Measurements from ENCODE around the gene AMBRA1. TPM values are rescaled to one million over a fixed set of nuclear protein-coding genes. Genes with fewer than 3 reads are reported as not detected.

Gene AMBRA1
- total and polyA plus RNA-seq, 11 donors: 5.6 to 23.5 (median 16.2) TPM

- no peak for ATAC-seq
- intact Hi-C loops (cut with DNase I): no loop called here
- no peak overlapping the region for H3K27ac ChIP-seq
- no peak for DNase-seq
- no peaks in the 10 kb centered on the region for H3K27me3 ChIP-seq
- H3K4me1 ChIP-seq: peaks cover 0 to 7% (median 0%) of the 10 kb centered on the region in 12 donors
- TF ChIP-seq CTCF (IDR thresholded peaks at IDR 0.05) (no peak), POLR2A (IDR thresholded peaks at IDR 0.05) (no peak)
- 70 to 78% (median 74%) methylated on average over 7 of the region's 7 CpGs for WGBS, 4 donors
- peaks cover 0 to 52% (median 29%) of the 10 kb centered on the region in 9 donors for H3K36me3 ChIP-seq
- no peak overlapping the region for H3K4me3 ChIP-seq
- no peaks in the 10 kb centered on the region for H3K9me3 ChIP-seq
These were observed 171.2 kb downstream of the AMBRA1 start for GRCh38 chr11:46422588-46422987.

GRCh38 chr11:46421257-46421880, 172.5 kb downstream of the AMBRA1 start:
- TF ChIP-seq CTCF (IDR thresholded peaks at IDR 0.05) (no peak), POLR2A (IDR thresholded peaks at IDR 0.05) (no peak)
- H3K4me1 ChIP-seq: peaks cover 0 to 7% (median 0%) of the 10 kb centered on the region in 12 donors
- intact Hi-C loops (cut with DNase I): no loop called here
- no peak overlapping the region for H3K4me3 ChIP-seq
- ATAC-seq (peak; percentile 51 to 82 (median 76)), DNase-seq (peak in 2 of 5 donors; percentile 30 to 38)
- 61 to 74% (median 68%) methylated on average over 8 of the region's 8 CpGs for WGBS, 4 donors
- no peak overlapping the region for H3K27ac ChIP-seq
- H3K36me3 ChIP-seq: peaks cover 0 to 56% (median 33%) of the 10 kb centered on the region in 9 donors
- H3K9me3 ChIP-seq: no peaks in the 10 kb centered on the region
- H3K27me3 ChIP-seq: no peaks in the 10 kb centered on the region

- intact Hi-C loops (cut with DNase I): no loop called here
- H3K27me3 ChIP-seq: no peaks in the 10 kb centered on the region
- DNase-seq (no peak), ATAC-seq (no peak)
- no peak for TF ChIP-seq POLR2A (IDR thresholded peaks at IDR 0.05)
- peaks cover 0 to 7% (median 0%) of the 10 kb centered on the region in 12 donors for H3K4me1 ChIP-seq
- H3K27ac ChIP-seq: no peak overlapping the region
- no peak overlapping the region for H3K4me3 ChIP-seq
- H3K36me3 ChIP-seq: peaks cover 0 to 58% (median 42%) of the 10 kb centered on the region in 9 donors
- WGBS, 4 donors: 90 to 98% (median 94%) methylated on average over 1 of the region's 1 CpG
- no peaks in the 10 kb centered on the region for H3K9me3 ChIP-seq
These were observed 173.3 kb downstream of the AMBRA1 start for GRCh38 chr11:46420513-46420912.

- ATAC-seq (no peak), DNase-seq (no peak)
- H3K4me3 ChIP-seq: no peak overlapping the region
- no peak overlapping the region for H3K27ac ChIP-seq
- 94 to 99% (median 95%) methylated on average over 5 of the region's 5 CpGs for WGBS, 4 donors
- H3K4me1 ChIP-seq: peaks cover 0 to 7% (median 0%) of the 10 kb centered on the region in 12 donors
- no peaks in the 10 kb centered on the region for H3K9me3 ChIP-seq
- TF ChIP-seq POLR2A (IDR thresholded peaks at IDR 0.05) (no peak), CTCF (IDR thresholded peaks at IDR 0.05) (no peak)
- peaks cover 0 to 74% (median 50%) of the 10 kb centered on the region in 9 donors for H3K36me3 ChIP-seq
- H3K27me3 ChIP-seq: no peaks in the 10 kb centered on the region
- intact Hi-C loops (cut with DNase I): no loop called here
These were observed 175.1 kb downstream of the AMBRA1 start for GRCh38 chr11:46418751-46419150.

- Histone ChIP-seq H3K27ac (no peak overlapping the region), H3K4me3 (no peak overlapping the region), H3K4me1 (peaks cover 0 to 7% (median 0%) of the 10 kb centered on the region in 12 donors), H3K36me3 (peaks cover 0 to 79% (median 60%) of the 10 kb centered on the region in 9 donors), H3K9me3 (no peaks in the 10 kb centered on the region), H3K27me3 (no peaks in the 10 kb centered on the region)
- intact Hi-C loops (cut with DNase I): no loop called here
- DNase-seq (no peak), ATAC-seq (no peak)
- 86 to 90% (median 88%) methylated on average over 7 of the region's 7 CpGs for WGBS, 4 donors
- no peak for TF ChIP-seq POLR2A (IDR thresholded peaks at IDR 0.05)
- TF ChIP-seq CTCF (IDR thresholded peaks at IDR 0.05): no peak
These were observed 176.1 kb downstream of the AMBRA1 start for GRCh38 chr11:46417711-46418110.
